Natural killer cell (primary cell): Measurements from ENCODE around the gene CMBL. TPM values are rescaled to one million over a fixed set of nuclear protein-coding genes. Genes with fewer than 3 reads are reported as not detected.

Experiments used
- ATAC-seq, 3 donors: fragments of 150-1000 bp in 2 of 3; fragments of 200-7000 bp in 1 of 3; cut with Tn5 transposase; 1 replicate in 1 of 3; 2 replicates in 2 of 3; pipeline ENCODE4 v1.10.0; 2021; ENCODE audit warnings: mild to moderate bottlenecking in 2 of 3, moderate library complexity in 2 of 3
- DNase-seq, 2 donors: peaks; one replicate each; pipeline versions ENCODE4 v3.0.0 to v3.0.0-alpha.2; 2013 to 2021; ENCODE audit warnings: mixed read lengths in 1 of 2
- H3K27ac ChIP-seq: one replicate; pipeline ENCODE4 v1.5.1; 2013; ENCODE audit warnings: mild to moderate bottlenecking, low read length
- H3K27me3 ChIP-seq: one replicate; pipeline ENCODE4 v1.6.1; 2013; ENCODE audit warnings: low read length; ENCODE audit not compliant: control insufficient read depth, insufficient read depth
- H3K36me3 ChIP-seq: one replicate; pipeline ENCODE4 v1.6.1; 2013; ENCODE audit warnings: low read length; ENCODE audit not compliant: control insufficient read depth, insufficient read depth
- H3K4me1 ChIP-seq: one replicate; pipeline ENCODE4 v1.6.1; 2013; ENCODE audit warnings: low read length; ENCODE audit not compliant: control insufficient read depth, insufficient read depth
- H3K4me3 ChIP-seq: one replicate; pipeline ENCODE4 v1.5.1; 2013; ENCODE audit warnings: low read length
- H3K9me3 ChIP-seq: one replicate; pipeline ENCODE4 v1.6.1; 2013; ENCODE audit warnings: low read length; ENCODE audit not compliant: control insufficient read depth, insufficient read depth
- H3K27ac Mint-ChIP-seq, 2 donors: one replicate each; pipeline ENCODE4 v1.8.0; 2022; ENCODE audit warnings: mild to moderate bottlenecking in 2 of 2, mixed read lengths in 2 of 2, moderate library complexity in 1 of 2
- H3K27me3 Mint-ChIP-seq, 2 donors: one replicate each; pipeline ENCODE4 v1.8.0; 2022; ENCODE audit warnings: low read depth in 2 of 2, mixed read lengths in 2 of 2
- H3K36me3 Mint-ChIP-seq: one replicate; pipeline ENCODE4 v1.8.0; 2022; ENCODE audit warnings: mixed read lengths
- H3K4me1 Mint-ChIP-seq, 2 donors: one replicate each; pipeline ENCODE4 v1.8.0; 2022; ENCODE audit warnings: mixed read lengths in 2 of 2
- H3K4me3 Mint-ChIP-seq: one replicate; pipeline ENCODE4 v1.8.0; 2022; ENCODE audit warnings: mild to moderate bottlenecking, moderate library complexity, mixed read lengths
- H3K9me3 Mint-ChIP-seq, 2 donors: one replicate each; pipeline ENCODE4 v1.8.0; 2022; ENCODE audit warnings: mixed read lengths in 2 of 2
- CTCF ChIP-seq: fragments of 200-600 bp; IDR thresholded peaks from one replicate; pipeline ENCODE4 v1.8.0; 2022; ENCODE audit warnings: antibody characterized with exemption
- WGBS: methylation state at CpG from one replicate; pipeline ENCODE4 v1.1.7; 2013; ENCODE audit warnings: missing lambda C conversion rate; ENCODE audit not compliant: insufficient coverage; 5-methylcytosine and 5-hydroxymethylcytosine counted together
- intact Hi-C: fragments of 100-400 bp; cut with micrococcal nuclease; formaldehyde crosslinking; loops from one replicate; pipeline ENCODE4 v1.14.2; 2022
- total RNA-seq, 4 donors: library from RNA; stranded (reverse); fragments of 120-200 nt in 1 of 4; gene quantifications; one replicate each; pipeline versions ENCODE4 v1.2.3 to v1.2.4, GENCODE V29; 2013 to 2022

CMBL gene
- total RNA-seq, 3 donors from 2014 or later (not counting 1 experiment from before 2014, with no cell fraction given) = 0.45 to 1.0 TPM; not detected in 1

GRCh38 chr5:10291692-10292339 lies 15.9 kb downstream of the CMBL start:
- H3K4me1 Mint-ChIP-seq = no peaks in the 10 kb centered on the region
- H3K9me3 Mint-ChIP-seq = no peaks in the 10 kb centered on the region
- Histone ChIP-seq H3K36me3 (no peaks in the 10 kb centered on the region), H3K4me3 (no peak overlapping the region), H3K4me1 (no peaks in the 10 kb centered on the region), H3K27me3 (no peaks in the 10 kb centered on the region), H3K27ac (no peak overlapping the region), H3K9me3 (no peaks in the 10 kb centered on the region)
- intact Hi-C loops = no loop called here
- no peak for DNase-seq
- H3K27me3 Mint-ChIP-seq = peaks cover 11 to 15% of the 10 kb centered on the region in 2 donors
- H3K36me3 Mint-ChIP-seq = no peaks in the 10 kb centered on the region
- no peak overlapping the region for H3K4me3 Mint-ChIP-seq
- 84% methylated on average over 8 of the region's 9 CpGs for WGBS
- TF ChIP-seq CTCF = no peak
- ATAC-seq = no peak
- no peak overlapping the region for H3K27ac Mint-ChIP-seq

DNA sequence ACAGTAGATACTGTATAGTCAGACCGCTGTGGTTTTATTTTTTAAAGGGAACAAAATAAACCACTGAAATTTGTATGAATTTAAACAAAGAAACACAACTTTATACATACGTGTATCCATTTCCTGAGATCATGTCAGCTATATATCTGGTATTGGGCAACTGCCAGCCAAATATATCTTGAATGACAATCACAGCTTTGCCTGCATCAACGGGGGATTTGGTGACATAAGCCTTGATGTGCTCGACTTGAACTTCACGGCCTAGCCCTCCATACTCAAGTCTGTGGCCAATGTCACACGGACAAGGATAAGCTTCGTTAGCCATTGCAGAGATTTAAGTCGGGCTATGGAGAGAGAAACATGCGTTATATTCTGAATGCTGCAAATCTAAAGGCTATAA lies 17.3 kb downstream of the CMBL start:
- H3K4me1 ChIP-seq = no peaks in the 10 kb centered on the region
- Mint-ChIP-seq H3K27ac (no peak overlapping the region), H3K36me3 (no peaks in the 10 kb centered on the region), H3K27me3 (peaks cover 7 to 18% of the 10 kb centered on the region in 2 donors), H3K9me3 (no peaks in the 10 kb centered on the region), H3K4me1 (no peaks in the 10 kb centered on the region), H3K4me3 (no peak overlapping the region)
- TF ChIP-seq CTCF = no peak
- no peak overlapping the region for H3K27ac ChIP-seq
- no peaks in the 10 kb centered on the region for H3K36me3 ChIP-seq
- DNase-seq = no peak
- intact Hi-C loops = no loop called here
- WGBS = 91% methylated on average over 6 of the region's 9 CpGs
- H3K4me3 ChIP-seq = no peak overlapping the region
- no peaks in the 10 kb centered on the region for H3K27me3 ChIP-seq
- H3K9me3 ChIP-seq = no peaks in the 10 kb centered on the region
- no peak for ATAC-seq

DNA sequence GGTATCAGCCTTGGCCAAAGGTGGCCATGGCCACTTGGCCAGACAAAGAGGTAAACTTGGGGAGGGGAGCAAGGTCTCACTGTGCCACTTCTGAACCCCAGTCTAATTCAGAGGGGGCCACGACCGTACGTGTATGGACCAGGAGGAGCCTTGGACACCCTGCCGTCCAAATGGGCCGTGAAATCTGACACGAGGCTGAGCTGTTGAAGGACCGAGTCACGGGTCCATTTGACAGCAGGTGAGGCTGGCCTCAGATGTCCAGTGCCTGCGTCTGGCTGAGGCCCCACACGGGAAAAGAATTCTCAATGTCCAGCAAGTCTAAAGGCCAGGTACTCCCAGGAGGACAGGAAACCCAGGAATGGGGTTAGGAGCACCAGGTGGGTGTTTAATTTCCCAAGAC lies 17.7 kb downstream of the CMBL start:
- Histone ChIP-seq H3K27me3 (no peaks in the 10 kb centered on the region), H3K4me3 (no peak overlapping the region), H3K36me3 (no peaks in the 10 kb centered on the region), H3K4me1 (no peaks in the 10 kb centered on the region), H3K9me3 (no peaks in the 10 kb centered on the region), H3K27ac (no peak overlapping the region)
- H3K27me3 Mint-ChIP-seq = peaks cover 7 to 18% of the 10 kb centered on the region in 2 donors
- H3K4me3 Mint-ChIP-seq = no peak overlapping the region
- no peaks in the 10 kb centered on the region for H3K9me3 Mint-ChIP-seq
- H3K4me1 Mint-ChIP-seq = no peaks in the 10 kb centered on the region
- WGBS = 95% methylated on average over 10 of the region's 10 CpGs
- H3K27ac Mint-ChIP-seq = no peak overlapping the region
- no peak for TF ChIP-seq CTCF
- DNase-seq (no peak), ATAC-seq (no peak)
- no peaks in the 10 kb centered on the region for H3K36me3 Mint-ChIP-seq
- intact Hi-C loops = no loop called here

- Mint-ChIP-seq H3K9me3 (no peaks in the 10 kb centered on the region), H3K36me3 (no peaks in the 10 kb centered on the region), H3K4me1 (no peaks in the 10 kb centered on the region), H3K4me3 (no peak overlapping the region), H3K27ac (no peak overlapping the region), H3K27me3 (peaks cover 4 to 18% of the 10 kb centered on the region in 2 donors)
- TF ChIP-seq CTCF = no peak
- Histone ChIP-seq H3K4me3 (no peak overlapping the region), H3K27ac (no peak overlapping the region), H3K9me3 (no peaks in the 10 kb centered on the region), H3K27me3 (no peaks in the 10 kb centered on the region), H3K36me3 (no peaks in the 10 kb centered on the region), H3K4me1 (no peaks in the 10 kb centered on the region)
- no peak for ATAC-seq
- intact Hi-C loops = no loop called here
- WGBS = 85% methylated on average over 6 of the region's 6 CpGs
- DNase-seq = no peak
Measured at GRCh38 chr5:10289353-10289752, 18.3 kb downstream of the CMBL start.
